Measurements from ENCODE around the gene NEU4. TPM values are rescaled to one million over a fixed set of nuclear protein-coding genes. Genes with fewer than 3 reads are reported as not detected.

NEU4 gene
- polyA plus RNA-seq, 1 experiment = not detected

DNA sequence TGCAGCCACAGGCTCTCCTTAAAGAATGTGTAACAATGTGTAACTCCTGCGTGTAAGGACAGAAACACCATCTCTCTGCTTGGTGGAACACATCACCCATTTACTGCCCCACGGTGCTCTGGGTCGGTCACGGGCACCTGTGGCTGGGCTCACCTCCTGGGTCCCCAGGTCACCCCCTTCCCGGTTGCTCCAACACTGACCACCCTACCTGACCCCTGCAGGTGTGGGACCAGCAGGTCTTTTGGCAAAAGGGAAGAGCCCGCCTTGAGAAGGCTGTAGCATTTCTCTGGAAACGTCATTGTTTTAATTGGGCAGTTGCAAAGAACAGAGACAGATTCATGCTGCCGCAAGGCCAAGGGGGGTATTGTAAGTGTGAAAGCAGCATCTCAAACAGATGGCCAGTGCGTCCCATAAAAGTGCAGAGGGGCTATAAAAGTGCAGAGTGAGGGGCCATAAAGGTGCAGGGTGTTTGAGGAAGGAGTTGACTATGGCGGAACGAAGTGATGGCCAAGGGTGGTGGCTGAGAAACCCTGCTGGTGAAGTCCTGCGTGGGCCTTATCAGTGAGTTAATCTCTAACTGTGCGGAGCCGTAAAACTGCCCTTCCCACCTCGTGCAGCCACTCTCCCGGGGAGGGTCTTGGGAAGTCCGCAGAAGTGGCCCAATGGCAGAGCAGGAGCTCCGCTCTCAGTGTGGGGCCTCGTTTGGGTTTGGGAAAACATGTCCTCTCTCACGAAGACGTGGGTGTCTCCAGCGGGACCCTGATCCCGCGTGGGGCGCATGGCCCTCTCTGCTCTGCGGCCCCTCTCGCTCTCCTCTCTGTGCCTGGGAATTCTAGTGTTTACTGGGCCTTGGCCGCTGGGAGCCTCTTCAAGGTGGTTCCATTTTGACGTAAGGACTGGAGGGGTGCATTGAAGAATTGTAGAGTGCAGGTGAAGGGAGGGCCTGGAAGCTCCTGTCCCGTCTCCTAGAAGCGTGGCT is 13.7 kb upstream of the NEU4 start:
- POLR2A ChIA-PET = interaction anchor here (0.6 kb wide), 1 partner anchor 439 kb away, joined by 4 read pairs; no protein-coding TSS in a partner anchor
- peaks cover 6% of the 10 kb centered on the region for H3K27me3 ChIP-seq (ENCODE audit: control insufficient read depth, insufficient read depth, low read length)
- no peaks in the 10 kb centered on the region for H3K36me3 ChIP-seq (ENCODE audit: control insufficient read depth, insufficient read depth, low read length)
- TF ChIP-seq CTCF (IDR thresholded peaks at IDR 0.05; ENCODE audit: insufficient read depth, low read depth, low read length) = no peak
- no peak overlapping the region for H3K4me3 ChIP-seq (ENCODE audit: low read depth, low read length)
- CTCF ChIA-PET = no interaction called here
- no peak for DNase-seq (ENCODE audit: low read depth)

DNA sequence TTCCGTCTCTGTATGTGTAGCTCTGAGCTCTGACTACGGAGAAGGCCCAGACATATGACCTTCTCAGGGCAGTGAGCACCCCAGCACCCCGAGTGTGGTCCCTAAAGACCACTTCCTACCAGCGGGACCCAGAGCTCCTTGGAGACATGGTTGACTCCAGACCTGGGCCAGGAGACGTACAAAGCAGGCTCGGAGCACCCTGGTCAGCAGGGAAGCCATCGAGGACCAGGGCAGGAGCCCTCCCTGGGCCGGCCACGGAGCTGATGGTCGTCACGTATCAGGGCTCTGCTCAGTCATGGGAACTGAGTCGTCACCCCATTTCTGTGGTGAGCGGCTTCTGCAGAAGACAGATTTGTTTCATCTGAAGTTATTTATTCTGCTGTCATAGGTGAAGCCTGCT is 12.8 kb upstream of the NEU4 start:
- POLR2A ChIA-PET = no interaction called here
- Histone ChIP-seq H3K36me3 (ENCODE audit: control insufficient read depth, insufficient read depth, low read length) (no peaks in the 10 kb centered on the region), H3K27me3 (ENCODE audit: control insufficient read depth, insufficient read depth, low read length) (peaks cover 6% of the 10 kb centered on the region), H3K4me3 (ENCODE audit: low read depth, low read length) (no peak overlapping the region)
- no peak for DNase-seq (ENCODE audit: low read depth)
- no peak for TF ChIP-seq CTCF (IDR thresholded peaks at IDR 0.05; ENCODE audit: insufficient read depth, low read depth, low read length)
- CTCF ChIA-PET = no interaction called here

- POLR2A ChIA-PET = no interaction called here
- DNase-seq (ENCODE audit: low read depth) = no peak
- no peak for TF ChIP-seq CTCF (IDR thresholded peaks at IDR 0.05; ENCODE audit: insufficient read depth, low read depth, low read length)
- Histone ChIP-seq H3K36me3 (ENCODE audit: control insufficient read depth, insufficient read depth, low read length) (no peaks in the 10 kb centered on the region), H3K27me3 (ENCODE audit: control insufficient read depth, insufficient read depth, low read length) (peaks cover 6% of the 10 kb centered on the region), H3K4me3 (ENCODE audit: low read depth, low read length) (no peak overlapping the region)
- CTCF ChIA-PET = no interaction called here
Measured at GRCh38 chr2:241796610-241797138, 12.3 kb upstream of the NEU4 start.

DNA sequence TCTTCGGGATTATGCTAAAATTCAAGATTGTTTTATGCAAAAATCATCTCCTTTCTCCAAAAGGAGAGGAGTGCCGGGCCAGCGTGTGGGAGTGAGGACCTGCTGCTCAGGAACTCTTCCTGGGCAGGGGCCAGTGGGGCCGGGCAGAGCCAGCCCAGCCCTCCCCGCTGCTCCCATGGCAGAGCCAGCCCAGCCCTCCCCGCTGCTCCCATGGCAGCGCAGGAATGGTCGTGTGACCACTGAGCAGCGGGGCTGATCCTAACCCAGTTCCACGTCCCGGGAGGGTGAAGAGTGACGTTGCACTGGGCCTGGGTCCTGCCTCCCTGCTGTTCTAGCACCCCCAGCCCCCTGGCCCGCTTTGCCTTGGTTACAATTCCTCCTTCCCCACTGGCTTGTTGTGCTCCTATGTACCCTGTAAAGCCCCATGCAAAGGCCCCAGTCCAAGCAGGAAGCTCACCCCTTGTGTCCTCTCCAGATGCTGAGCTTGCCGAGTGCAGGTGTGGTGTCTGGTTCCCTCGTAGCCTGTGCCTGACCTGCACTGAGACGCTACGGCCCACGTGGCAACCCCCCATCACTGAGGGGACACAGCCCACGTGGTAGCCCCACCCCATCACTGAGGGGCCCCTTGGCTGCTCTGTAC is 11.4 kb upstream of the NEU4 start:
- TF ChIP-seq CTCF (IDR thresholded peaks at IDR 0.05; ENCODE audit: insufficient read depth, low read depth, low read length) = no peak
- ChIA-PET CTCF (no interaction called here), POLR2A (no interaction called here)
- Histone ChIP-seq H3K4me3 (ENCODE audit: low read depth, low read length) (no peak overlapping the region), H3K36me3 (ENCODE audit: control insufficient read depth, insufficient read depth, low read length) (no peaks in the 10 kb centered on the region), H3K27me3 (ENCODE audit: control insufficient read depth, insufficient read depth, low read length) (peaks cover 6% of the 10 kb centered on the region)
- DNase-seq (ENCODE audit: low read depth) = no peak

- CTCF ChIA-PET = no interaction called here
- no peak for DNase-seq (ENCODE audit: low read depth)
- Histone ChIP-seq H3K36me3 (ENCODE audit: control insufficient read depth, insufficient read depth, low read length) (no peaks in the 10 kb centered on the region), H3K4me3 (ENCODE audit: low read depth, low read length) (no peak overlapping the region), H3K27me3 (ENCODE audit: control insufficient read depth, insufficient read depth, low read length) (peaks cover 10% of the 10 kb centered on the region)
- no peak for TF ChIP-seq CTCF (IDR thresholded peaks at IDR 0.05; ENCODE audit: insufficient read depth, low read depth, low read length)
- POLR2A ChIA-PET = no interaction called here
Measured at GRCh38 chr2:241798081-241798630, 10.8 kb upstream of the NEU4 start.
